Stimulated activated CD8-positive, alpha-beta memory T cell treated with anti-CD3 and anti-CD28 coated beads, Interleukin-15, amount 100 ng/mL, for 48 hours (primary cell): ENCODE results near the gene DNAH10.
A peak's percentile ranks its signal among the peaks of the same experiment; 100 is the strongest.

Experiments
- DNase-seq, 2 donors: peaks; one replicate each; pipeline ENCODE4 v3.0.0-alpha.2; 2020; ENCODE audit warnings: low read depth in 2 of 2

Gene DNAH10

GRCh38 chr12:123761841-123762714 is at the start of gene DNAH10:
DNAH10 (plus strand) TSS chr12:123762301; CDS start chr12:123762337, 36 bp downstream.
- peak; percentile 22 to 34 for DNase-seq

GRCh38 chr12:123712780-123713319 is 49.3 kb upstream of the DNAH10 start:
- no peak for DNase-seq

GRCh38 chr12:123713398-123713797 is 48.7 kb upstream of the DNAH10 start:
- no peak for DNase-seq

- DNase-seq = peak; percentile 32 to 53
Observed at GRCh38 chr12:123713823-123714585, 48.1 kb upstream of the DNAH10 start.

- no peak for DNase-seq
Observed at GRCh38 chr12:123715195-123715594, 46.9 kb upstream of the DNAH10 start.

- DNase-seq = no peak
Observed at GRCh38 chr12:123717350-123717749, 44.8 kb upstream of the DNAH10 start.

- no peak for DNase-seq
Observed at GRCh38 chr12:123720141-123720814, 41.8 kb upstream of the DNAH10 start.

GRCh38 chr12:123721245-123721644 is 40.9 kb upstream of the DNAH10 start:
- no peak for DNase-seq

- no peak for DNase-seq
Observed at GRCh38 chr12:123723011-123723410, 39.1 kb upstream of the DNAH10 start.

GRCh38 chr12:123723765-123724164 is 38.3 kb upstream of the DNAH10 start:
- DNase-seq = no peak

GRCh38 chr12:123726244-123726643 is 35.9 kb upstream of the DNAH10 start:
- DNase-seq = no peak

GRCh38 chr12:123726962-123727361 is 35.1 kb upstream of the DNAH10 start:
- no peak for DNase-seq

GRCh38 chr12:123727878-123728277 is 34.2 kb upstream of the DNAH10 start:
- no peak for DNase-seq

- no peak for DNase-seq
Observed at GRCh38 chr12:123731596-123731995, 30.5 kb upstream of the DNAH10 start.

GRCh38 chr12:123732251-123732650 is 29.9 kb upstream of the DNAH10 start:
- no peak for DNase-seq

- DNase-seq = no peak
Observed at GRCh38 chr12:123733229-123733628, 28.9 kb upstream of the DNAH10 start.

- DNase-seq = no peak
Observed at GRCh38 chr12:123734268-123734667, 27.8 kb upstream of the DNAH10 start.

- DNase-seq = peak in 1 of 2 donors; percentile 17
Observed at GRCh38 chr12:123741937-123742572, 20.0 kb upstream of the DNAH10 start.

- DNase-seq = no peak
Observed at GRCh38 chr12:123743002-123743401, 19.1 kb upstream of the DNAH10 start.

- no peak for DNase-seq
Observed at GRCh38 chr12:123744836-123745235, 17.3 kb upstream of the DNAH10 start.

- DNase-seq = no peak
Observed at GRCh38 chr12:123747309-123747708, 14.8 kb upstream of the DNAH10 start.
